ENCODE measurements around the gene LTB.

GRCh38 chr6:31548544-31548873, 33.7 kb downstream of the LTB start:
- TF ChIP-seq POLR2A (IDR thresholded peaks at IDR 0.05) (no peak), CTCF (IDR thresholded peaks at IDR 0.05) (no peak), POLR2AphosphoS5 (IDR thresholded peaks at IDR 0.05) (no peak)
